GM19035 (cell line): ENCODE results near the gene LONP1.

ENCODE experiments used
- ATAC-seq: cut with Tn5 transposase; IDR thresholded peaks from one replicate; pipeline ENCODE4 v1.9.1; 2021; ENCODE audit not compliant: unreplicated experiment

LONP1 gene

GRCh38 chr19:5680437-5681368, 39.2 kb downstream of the LONP1 start, which contains the start of the genes HSD11B1L and MICOS13:
Gene HSD11B1L, plus strand, starts transcription at chr19:5681027. Its CDS starts 3,806 bp downstream, at chr19:5684833.
Gene MICOS13, minus strand, starts transcription at chr19:5680516. Its CDS starts 30 bp downstream, at chr19:5680486.
- ATAC-seq: peak; percentile 86

- ATAC-seq: no peak
Observed at GRCh38 chr19:5680084-5680436, 39.9 kb downstream of the LONP1 start.

- no peak for ATAC-seq
Observed at GRCh38 chr19:5679289-5680083, 40.5 kb downstream of the LONP1 start.

GRCh38 chr19:5678071-5678718, 41.8 kb downstream of the LONP1 start:
- ATAC-seq: no peak

GRCh38 chr19:5677580-5677979, 42.4 kb downstream of the LONP1 start:
- ATAC-seq: no peak

- ATAC-seq: no peak
Observed at GRCh38 chr19:5677136-5677535, 42.8 kb downstream of the LONP1 start.

- no peak for ATAC-seq
Observed at GRCh38 chr19:5676772-5677105, 43.2 kb downstream of the LONP1 start.

GRCh38 chr19:5676105-5676771, 43.7 kb downstream of the LONP1 start:
- ATAC-seq: no peak

GRCh38 chr19:5674714-5675113, 45.2 kb downstream of the LONP1 start:
- no peak for ATAC-seq

- ATAC-seq: no peak
Observed at GRCh38 chr19:5673752-5674151, 46.2 kb downstream of the LONP1 start.

- no peak for ATAC-seq
Observed at GRCh38 chr19:5672708-5673459, 47.1 kb downstream of the LONP1 start.

GRCh38 chr19:5671600-5671999, 48.3 kb downstream of the LONP1 start:
- ATAC-seq: no peak

GRCh38 chr19:5669212-5669611, 50.7 kb downstream of the LONP1 start:
- ATAC-seq: no peak

- ATAC-seq: no peak
Observed at GRCh38 chr19:5667751-5668271, 52.1 kb downstream of the LONP1 start.

GRCh38 chr19:5666921-5667610, 52.9 kb downstream of the LONP1 start:
- no peak for ATAC-seq

- no peak for ATAC-seq
Observed at GRCh38 chr19:5665781-5666513, 54.0 kb downstream of the LONP1 start.

- no peak for ATAC-seq
Observed at GRCh38 chr19:5664515-5664914, 55.4 kb downstream of the LONP1 start.

GRCh38 chr19:5663904-5664303, 56.0 kb downstream of the LONP1 start:
- ATAC-seq: no peak

GRCh38 chr19:5661483-5661882, 58.5 kb downstream of the LONP1 start:
- ATAC-seq: no peak
